Measurements from ENCODE around the gene ERVFRD-1. TPM values are rescaled to one million over a fixed set of nuclear protein-coding genes. Genes with fewer than 3 reads are reported as not detected.
"Not testable (repeated sequence)": the region's sequence is repeated elsewhere in the genome, so short reads cannot be mapped to it uniquely, and the experiment has no call there.

The ERVFRD-1 gene
- total RNA-seq, 2 experiments from 2014 or later, result not detected

GRCh38 chr6:11092668-11093375, 18.7 kb downstream of the ERVFRD-1 start:
- DNase-seq, result peak; percentile 61
- Mint-ChIP-seq H3K9me3 (no peaks in the 10 kb centered on the region), H3K4me1 (ENCODE audit: low read depth) (peaks cover 25% of the 10 kb centered on the region), H3K36me3 (ENCODE audit: low read depth) (peaks cover 5% of the 10 kb centered on the region), H3K27me3 (no peaks in the 10 kb centered on the region), H3K4me3 (peak overlapping the region; percentile 89), H3K27ac (peak overlapping the region; percentile 96)
- ChIA-PET POLR2A (interaction anchor here (0.6 to 1.0 kb wide), 2 partner anchors 11 to 358 kb away, joined by 3 read pairs; no protein-coding TSS in a partner anchor), CTCF (interaction anchor here (0.5 to 1.0 kb wide), 6 partner anchors 10 to 623 kb away, joined by 3 to 4 read pairs (median 3); no protein-coding TSS in a partner anchor)
- TF ChIP-seq CTCF (IDR thresholded peaks at IDR 0.05), result no peak
- peak; percentile 17 for ATAC-seq
- intact Hi-C loops (cut with micrococcal nuclease), result no loop called here

GRCh38 chr6:11091141-11091540, 20.4 kb downstream of the ERVFRD-1 start:
- H3K4me3 Mint-ChIP-seq, result not testable (repeated sequence)

GRCh38 chr6:11089695-11090094, 21.8 kb downstream of the ERVFRD-1 start:
- H3K36me3 Mint-ChIP-seq (ENCODE audit: low read depth), result peaks cover 2% of the 10 kb centered on the region
- H3K9me3 Mint-ChIP-seq, result no peaks in the 10 kb centered on the region
- no peak for TF ChIP-seq CTCF (IDR thresholded peaks at IDR 0.05)
- H3K4me1 Mint-ChIP-seq (ENCODE audit: low read depth), result peaks cover 6% of the 10 kb centered on the region
- no peak for ATAC-seq
- H3K27ac Mint-ChIP-seq, result no peak overlapping the region
- no peaks in the 10 kb centered on the region for H3K27me3 Mint-ChIP-seq
- no peak for DNase-seq
- intact Hi-C loops (cut with micrococcal nuclease), result no loop called here
- no peak overlapping the region for H3K4me3 Mint-ChIP-seq
- ChIA-PET CTCF (no interaction called here), POLR2A (no interaction called here)

More at GRCh38 chr6:11091141-11091540, 20.4 kb downstream of the ERVFRD-1 start:
- H3K27ac Mint-ChIP-seq; H3K9me3 Mint-ChIP-seq; ATAC-seq; intact Hi-C loops (cut with micrococcal nuclease); POLR2A ChIA-PET; DNase-seq; H3K27me3 Mint-ChIP-seq; H3K36me3 Mint-ChIP-seq (ENCODE audit: low read depth): not testable (repeated sequence)
- peaks cover 19% of the 10 kb centered on the region for H3K4me1 Mint-ChIP-seq (ENCODE audit: low read depth)
- CTCF ChIA-PET, result interaction anchor here (1.3 to 2.1 kb wide), 2 partner anchors 9 to 22 kb away, joined by 4 to 6 read pairs; no protein-coding TSS in a partner anchor

GRCh38 chr6:11087141-11087812, 24.2 kb downstream of the ERVFRD-1 start:
- H3K4me3 Mint-ChIP-seq; ATAC-seq; DNase-seq; H3K36me3 Mint-ChIP-seq (ENCODE audit: low read depth); H3K27ac Mint-ChIP-seq; intact Hi-C loops (cut with micrococcal nuclease); H3K27me3 Mint-ChIP-seq; POLR2A ChIA-PET; H3K9me3 Mint-ChIP-seq; H3K4me1 Mint-ChIP-seq (ENCODE audit: low read depth): not testable (repeated sequence)
- CTCF ChIA-PET, result interaction anchor here (1.1 to 1.7 kb wide), 3 partner anchors 10 to 133 kb away, joined by 3 to 4 read pairs (median 3); no protein-coding TSS in a partner anchor

- TF ChIP-seq CTCF (IDR thresholded peaks at IDR 0.05), result no peak
- DNase-seq (no peak), ATAC-seq (no peak)
- Mint-ChIP-seq H3K27ac (no peak overlapping the region), H3K9me3 (no peaks in the 10 kb centered on the region), H3K4me3 (no peak overlapping the region), H3K27me3 (peaks cover 2% of the 10 kb centered on the region), H3K4me1 (ENCODE audit: low read depth) (no peaks in the 10 kb centered on the region), H3K36me3 (ENCODE audit: low read depth) (no peaks in the 10 kb centered on the region)
- intact Hi-C loops (cut with micrococcal nuclease), result no loop called here
- ChIA-PET POLR2A (no interaction called here), CTCF (interaction anchor here (1.6 kb wide), 1 partner anchor 13 kb away, joined by 4 read pairs; no protein-coding TSS in a partner anchor)
Measured at GRCh38 chr6:11085758-11086435, 25.6 kb downstream of the ERVFRD-1 start.

All from activated CD8-positive, alpha-beta T cell treated with anti-CD3 and anti-CD28 coated beads for 36 hours (primary cell).